Naive thymus-derived CD8-positive, alpha-beta T cell (primary cell): Measurements from ENCODE around the gene LBHD2. TPM values are rescaled to one million over a fixed set of nuclear protein-coding genes. Genes with fewer than 3 reads are reported as not detected.
A peak's percentile ranks its signal among the peaks of the same experiment; 100 is the strongest.

ENCODE experiments used
- ATAC-seq, 2 donors: fragments of 150-1000 bp; cut with Tn5 transposase in 1 of 2; sonication (Bioruptor Pico), chemical (Tn5 transposase) in 1 of 2; 1 replicate in 1 of 2; 2 replicates in 1 of 2; pipeline ENCODE4 v1.10.0; 2021; ENCODE audit warnings: mild to moderate bottlenecking in 2 of 2, moderate library complexity in 2 of 2
- POLR2A ChIA-PET: fragments of 350-600 bp; sonication (Branson Sonifier 250); formaldehyde crosslinking; loops from one replicate; lab custom pipeline; 2021; ENCODE audit warnings: antibody characterized with exemption; lab: Charles Lee
- DNase-seq, 10 donors: peaks; one replicate each; pipeline versions ENCODE4 v3.0.0 to v3.0.0-alpha.2; 2020 to 2022
- H3K27ac Mint-ChIP-seq, 10 donors: one replicate each; pipeline ENCODE4 v1.8.0; 2020 to 2022; ENCODE audit warnings: mild to moderate bottlenecking in 10 of 10, mixed read lengths in 10 of 10, moderate library complexity in 4 of 10, inconsistent platforms in 1 of 10
- H3K27me3 Mint-ChIP-seq, 5 donors: one replicate each; pipeline ENCODE4 v1.8.0; 2021 to 2022; ENCODE audit warnings: mixed read lengths in 5 of 5
- H3K36me3 Mint-ChIP-seq, 3 donors: one replicate each; pipeline ENCODE4 v1.8.0; 2020 to 2022; ENCODE audit warnings: mixed read lengths in 3 of 3, mild to moderate bottlenecking in 2 of 3, inconsistent platforms in 1 of 3
- H3K4me1 Mint-ChIP-seq, 4 donors: one replicate each; pipeline ENCODE4 v1.8.0; 2021 to 2022; ENCODE audit warnings: mixed read lengths in 4 of 4
- H3K4me3 Mint-ChIP-seq, 10 donors: one replicate each; pipeline ENCODE4 v1.8.0; 2020 to 2022; ENCODE audit warnings: mild to moderate bottlenecking in 10 of 10, mixed read lengths in 10 of 10, moderate library complexity in 6 of 10, inconsistent platforms in 1 of 10
- H3K9me3 Mint-ChIP-seq, 9 donors: one replicate each; pipeline ENCODE4 v1.8.0; 2020 to 2022; ENCODE audit warnings: mixed read lengths in 9 of 9, mild to moderate bottlenecking in 3 of 9, inconsistent platforms in 1 of 9, moderate library complexity in 1 of 9
- polyA plus RNA-seq, 3 donors: library from polyadenylated mRNA; unstranded; fragments of 300-500 nt; fragmentation: Illumina TruSeq; gene quantifications; one replicate each; pipeline ENCODE4 v1.2.3, GENCODE V29; 2021
- total RNA-seq, 8 experiments: library from RNA in 2 of 8; stranded (reverse) in 2 of 8; gene quantifications; one replicate each; pipeline ENCODE4 v1.2.3 and lab custom pipeline; 2021 to 2026

The LBHD2 gene
- total and polyA plus RNA-seq, 5 experiments from 2014 or later, result not detected

DNA sequence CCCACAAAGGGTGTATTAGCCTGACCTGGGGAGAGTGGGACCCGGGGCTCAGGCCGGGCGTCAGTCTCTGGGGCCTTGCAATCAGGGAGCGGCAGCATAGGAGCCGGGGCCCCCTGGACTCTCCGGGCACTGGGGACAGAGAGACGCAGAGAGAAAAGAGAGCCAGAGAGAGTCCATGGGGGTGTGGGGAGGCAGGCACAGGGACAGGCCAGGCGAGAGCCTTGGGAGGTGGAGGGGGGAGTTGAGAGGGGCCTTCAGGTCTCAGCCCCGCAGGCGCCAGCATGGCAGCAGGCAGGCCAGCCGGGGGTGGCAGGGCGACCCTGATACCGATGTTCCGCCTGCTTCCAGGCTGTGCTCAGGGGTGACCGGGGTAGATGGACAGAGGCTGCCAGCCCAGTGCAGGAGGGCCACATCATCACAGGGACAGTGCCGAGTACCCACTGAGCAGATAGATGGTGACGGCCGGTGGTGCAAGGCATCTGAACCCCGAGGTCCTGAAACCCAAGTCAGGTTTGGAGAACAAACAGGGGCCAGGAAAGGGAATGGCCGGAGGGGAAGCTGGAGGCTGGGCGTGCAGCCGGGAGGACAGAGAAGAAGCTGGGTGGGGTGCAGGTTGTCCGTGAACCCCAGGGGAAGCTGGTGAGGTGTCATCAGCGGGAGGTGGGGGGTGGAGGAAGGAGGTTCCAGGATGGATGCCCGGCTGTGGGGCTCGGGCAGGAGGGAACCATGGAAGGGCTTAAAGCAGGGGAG, 13.4 kb downstream of the LBHD2 start:
- ATAC-seq (no peak), DNase-seq (no peak)
- Mint-ChIP-seq H3K27me3 (peaks cover 5 to 29% (median 15%) of the 10 kb centered on the region in 5 donors), H3K27ac (no peak overlapping the region), H3K9me3 (no peaks in the 10 kb centered on the region), H3K36me3 (no peaks in the 10 kb centered on the region), H3K4me3 (no peak overlapping the region), H3K4me1 (peaks cover 0 to 4% (median 0%) of the 10 kb centered on the region in 4 donors)
- POLR2A ChIA-PET, result no interaction called here

- POLR2A ChIA-PET, result no interaction called here
- H3K27ac Mint-ChIP-seq, result no peak overlapping the region
- H3K4me3 Mint-ChIP-seq, result no peak overlapping the region
- DNase-seq (no peak), ATAC-seq (no peak)
- H3K9me3 Mint-ChIP-seq, result no peaks in the 10 kb centered on the region
- H3K4me1 Mint-ChIP-seq, result peaks cover 0 to 4% (median 0%) of the 10 kb centered on the region in 4 donors
- no peaks in the 10 kb centered on the region for H3K36me3 Mint-ChIP-seq
- peaks cover 5 to 37% (median 15%) of the 10 kb centered on the region in 5 donors for H3K27me3 Mint-ChIP-seq
Observed at GRCh38 chr14:103097994-103098957, 14.3 kb downstream of the LBHD2 start.

GRCh38 chr14:103099081-103099732, 15.2 kb downstream of the LBHD2 start:
- peaks cover 7 to 42% (median 19%) of the 10 kb centered on the region in 5 donors for H3K27me3 Mint-ChIP-seq
- H3K9me3 Mint-ChIP-seq, result no peaks in the 10 kb centered on the region
- no peaks in the 10 kb centered on the region for H3K36me3 Mint-ChIP-seq
- no peak overlapping the region for H3K27ac Mint-ChIP-seq
- peaks cover 0 to 9% (median 2%) of the 10 kb centered on the region in 4 donors for H3K4me1 Mint-ChIP-seq
- no peak for DNase-seq
- no peak overlapping the region for H3K4me3 Mint-ChIP-seq
- no peak for ATAC-seq
- POLR2A ChIA-PET, result no interaction called here

GRCh38 chr14:103099733-103100280, 15.8 kb downstream of the LBHD2 start:
- Mint-ChIP-seq H3K27ac (no peak overlapping the region), H3K4me3 (no peak overlapping the region), H3K4me1 (peaks cover 2 to 11% (median 4%) of the 10 kb centered on the region in 4 donors), H3K9me3 (no peaks in the 10 kb centered on the region), H3K36me3 (no peaks in the 10 kb centered on the region), H3K27me3 (peaks cover 7 to 44% (median 21%) of the 10 kb centered on the region in 5 donors)
- POLR2A ChIA-PET, result no interaction called here
- DNase-seq (no peak), ATAC-seq (no peak)

- H3K9me3 Mint-ChIP-seq, result no peaks in the 10 kb centered on the region
- no peaks in the 10 kb centered on the region for H3K36me3 Mint-ChIP-seq
- ATAC-seq, result no peak
- peaks cover 7 to 51% (median 26%) of the 10 kb centered on the region in 5 donors for H3K27me3 Mint-ChIP-seq
- no peak overlapping the region for H3K4me3 Mint-ChIP-seq
- H3K4me1 Mint-ChIP-seq, result peaks cover 8 to 16% (median 9%) of the 10 kb centered on the region in 4 donors
- POLR2A ChIA-PET, result no interaction called here
- no peak overlapping the region for H3K27ac Mint-ChIP-seq
- no peak for DNase-seq
Observed at GRCh38 chr14:103100281-103101121, 16.5 kb downstream of the LBHD2 start.

GRCh38 chr14:103101257-103101962, 17.4 kb downstream of the LBHD2 start:
- H3K4me1 Mint-ChIP-seq, result peaks cover 8 to 16% (median 11%) of the 10 kb centered on the region in 4 donors
- no peak for ATAC-seq
- H3K27ac Mint-ChIP-seq, result peak overlapping the region in 1 of 10 donors; percentile 29
- H3K27me3 Mint-ChIP-seq, result peaks cover 7 to 55% (median 26%) of the 10 kb centered on the region in 5 donors
- no peaks in the 10 kb centered on the region for H3K36me3 Mint-ChIP-seq
- H3K4me3 Mint-ChIP-seq, result peak overlapping the region in 2 of 10 donors; percentile 18 to 19
- POLR2A ChIA-PET, result no interaction called here
- no peaks in the 10 kb centered on the region for H3K9me3 Mint-ChIP-seq
- no peak for DNase-seq

DNA sequence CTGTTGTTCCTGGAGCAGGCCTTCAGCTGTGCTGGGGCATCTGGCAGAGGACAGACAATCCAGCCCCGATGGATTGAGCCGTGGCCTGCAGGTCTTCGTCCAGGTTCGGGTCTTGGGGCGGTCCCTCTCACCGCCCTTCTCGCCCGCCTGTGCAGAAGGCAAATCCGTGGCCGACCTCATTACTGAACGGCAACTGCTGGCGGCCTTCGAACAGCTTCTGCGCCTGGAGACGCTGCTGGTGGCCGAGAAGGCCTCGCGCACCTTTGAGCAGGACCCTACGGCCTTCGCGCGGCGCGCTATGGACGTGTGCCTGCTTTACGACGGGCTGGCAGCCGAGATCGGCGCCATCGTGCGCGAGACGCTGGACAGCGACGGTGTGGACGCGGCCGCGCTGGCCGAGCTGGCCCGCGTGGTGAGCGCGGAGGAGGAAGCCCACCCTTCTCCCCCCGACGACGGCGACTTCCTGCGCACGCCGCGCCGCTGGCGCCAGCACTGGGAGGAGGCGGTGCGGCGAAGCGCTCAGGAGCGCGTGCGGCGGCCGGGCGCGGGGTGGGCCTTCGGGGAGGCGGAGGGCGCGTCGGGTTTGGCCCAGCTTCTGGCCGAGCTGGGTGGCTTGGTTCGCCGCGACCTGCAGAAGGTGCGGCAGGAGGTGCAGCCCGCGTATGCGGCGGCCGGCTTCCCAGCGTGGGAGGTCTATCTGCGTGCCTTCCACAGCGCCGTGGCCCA, 18.1 kb downstream of the LBHD2 start:
- POLR2A ChIA-PET, result no interaction called here
- H3K27ac Mint-ChIP-seq, result no peak overlapping the region

DNA sequence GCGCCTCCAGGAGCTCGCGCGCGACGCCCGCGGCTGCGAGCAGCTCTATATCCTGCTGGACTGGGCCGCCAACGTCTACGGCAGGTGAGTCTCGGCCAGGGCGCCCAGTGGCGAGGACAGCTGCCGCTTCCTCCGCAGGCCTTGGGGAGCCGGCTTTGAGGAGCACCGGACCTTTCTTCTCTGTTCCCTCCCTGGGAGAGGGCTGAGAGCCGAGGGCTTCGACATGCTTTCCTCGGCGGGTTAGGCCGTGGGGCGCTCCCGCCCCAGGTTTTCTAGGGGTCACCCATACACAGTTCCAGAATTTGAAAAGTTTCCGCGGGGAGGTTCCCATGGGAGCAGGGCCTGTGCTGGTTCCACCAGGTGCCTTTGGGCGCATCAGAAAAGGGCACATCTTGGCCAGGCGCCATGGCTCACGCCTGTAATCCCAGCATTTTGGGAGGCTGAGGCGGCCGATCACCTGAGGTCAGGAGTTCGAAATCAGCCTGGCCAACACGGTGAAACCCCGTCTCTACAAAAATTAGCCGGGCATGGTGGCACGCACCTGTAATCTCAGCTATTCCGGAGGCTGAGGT, 18.8 kb downstream of the LBHD2 start:
- Mint-ChIP-seq H3K4me3 (no peak overlapping the region), H3K27ac (no peak overlapping the region), H3K9me3 (no peaks in the 10 kb centered on the region), H3K27me3 (peaks cover 7 to 49% (median 21%) of the 10 kb centered on the region in 5 donors), H3K36me3 (no peaks in the 10 kb centered on the region), H3K4me1 (peaks cover 8 to 16% (median 11%) of the 10 kb centered on the region in 4 donors)
- no peak for ATAC-seq
- POLR2A ChIA-PET, result no interaction called here
- no peak for DNase-seq

More for the DNA sequence above, 18.1 kb downstream of the LBHD2 start:
- Mint-ChIP-seq H3K36me3 (no peaks in the 10 kb centered on the region), H3K9me3 (no peaks in the 10 kb centered on the region), H3K4me1 (peaks cover 8 to 16% (median 11%) of the 10 kb centered on the region in 4 donors), H3K27me3 (peaks cover 7 to 52% (median 24%) of the 10 kb centered on the region in 5 donors), H3K4me3 (no peak overlapping the region)
- DNase-seq (no peak), ATAC-seq (no peak)

DNA sequence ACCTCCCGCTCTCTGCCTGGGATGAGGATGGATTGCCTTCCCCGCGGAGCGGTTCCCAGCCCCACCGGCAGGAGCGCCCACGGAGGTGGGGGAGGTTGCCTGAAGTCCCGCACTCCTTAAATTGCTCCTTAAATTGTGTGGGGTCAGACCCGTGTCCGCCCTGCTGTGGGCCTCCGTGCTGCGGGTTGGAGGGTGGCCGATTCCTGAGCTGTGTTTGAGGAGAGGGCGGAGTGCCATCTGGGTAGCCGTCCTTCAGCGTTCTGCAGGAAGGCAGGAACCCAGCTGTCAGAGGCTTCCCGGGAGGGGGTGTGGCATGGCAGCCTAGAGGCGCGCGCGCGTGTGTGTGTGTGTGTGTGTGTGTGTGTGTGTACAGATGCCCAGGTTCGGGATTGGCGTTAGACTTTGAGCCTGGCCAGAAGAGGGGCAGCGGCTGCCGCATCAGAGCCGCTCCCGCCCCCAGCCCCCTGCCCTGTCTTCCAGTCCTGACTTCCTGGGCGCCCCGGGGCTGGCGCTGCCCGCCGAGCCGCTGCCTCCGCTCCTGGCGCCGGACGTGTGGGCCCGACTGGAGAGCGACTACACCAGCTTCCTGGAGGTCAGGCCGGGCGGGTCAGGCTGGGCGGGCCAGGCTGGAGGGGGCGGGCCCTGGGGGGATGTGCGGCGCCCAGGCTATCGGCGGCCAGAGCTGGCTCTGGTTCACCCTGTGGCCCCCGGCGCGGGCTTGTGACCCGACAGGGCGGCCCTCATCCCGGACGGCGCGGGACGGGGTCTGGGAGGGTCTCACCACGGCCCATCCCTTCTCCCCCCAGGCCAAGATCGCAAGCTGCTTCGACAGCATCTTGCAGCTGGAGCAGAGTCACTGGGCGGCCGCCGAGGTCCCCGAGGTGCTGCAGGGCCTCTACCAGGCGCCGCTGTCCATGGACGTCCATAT, 19.7 kb downstream of the LBHD2 start:
- Mint-ChIP-seq H3K36me3 (no peaks in the 10 kb centered on the region), H3K27ac (no peak overlapping the region), H3K4me3 (peak overlapping the region in 4 of 10 donors; percentile 14 to 41 (median 34)), H3K27me3 (peaks cover 7 to 44% (median 21%) of the 10 kb centered on the region in 5 donors), H3K9me3 (no peaks in the 10 kb centered on the region), H3K4me1 (peaks cover 8 to 16% (median 11%) of the 10 kb centered on the region in 4 donors)
- ATAC-seq (no peak), DNase-seq (no peak)
- POLR2A ChIA-PET, result no interaction called here

DNA sequence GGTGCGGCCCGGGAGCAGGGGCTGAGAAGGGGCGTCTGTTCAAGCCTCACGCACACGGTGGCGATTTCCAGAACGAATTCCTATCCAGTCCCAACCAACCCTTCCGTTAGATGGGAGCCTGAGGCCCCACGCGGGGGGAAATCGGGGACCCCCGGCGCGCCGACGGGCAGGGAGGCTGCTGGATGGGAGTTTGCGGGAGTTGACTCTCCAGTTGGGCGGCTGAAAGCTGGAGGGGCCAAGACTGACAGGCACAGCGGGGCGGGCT, 20.3 kb downstream of the LBHD2 start:
- peaks cover 7 to 44% (median 21%) of the 10 kb centered on the region in 5 donors for H3K27me3 Mint-ChIP-seq
- no peaks in the 10 kb centered on the region for H3K36me3 Mint-ChIP-seq
- POLR2A ChIA-PET, result no interaction called here
- peaks cover 8 to 16% (median 11%) of the 10 kb centered on the region in 4 donors for H3K4me1 Mint-ChIP-seq
- H3K9me3 Mint-ChIP-seq, result no peaks in the 10 kb centered on the region
- DNase-seq (no peak), ATAC-seq (no peak)
- no peak overlapping the region for H3K27ac Mint-ChIP-seq
- H3K4me3 Mint-ChIP-seq, result no peak overlapping the region
